ENCODE results near the gene HOXA11. TPM values are rescaled to one million over a fixed set of nuclear protein-coding genes. Genes with fewer than 3 reads are reported as not detected.
A peak's percentile ranks its signal among the peaks of the same experiment; 100 is the strongest.

The HOXA11 gene
- total RNA-seq, 2 experiments from 2014 or later, result not detected

GRCh38 chr7:27133409-27134231 is 51.4 kb downstream of the HOXA11 start:
- H3K27ac Mint-ChIP-seq, result no peak overlapping the region
- CTCF ChIA-PET, result interaction anchor here (0.7 to 1.5 kb wide), 2 partner anchors 11 to 28 kb away, joined by 3 to 4 read pairs; no protein-coding TSS in a partner anchor
- peaks cover 17% of the 10 kb centered on the region for H3K4me1 Mint-ChIP-seq (ENCODE audit: low read depth)
- intact Hi-C loops (cut with micrococcal nuclease), result loop anchor here (1.0 kb wide), 1 partner anchor 37 kb away; no protein-coding TSS in a partner anchor
- no peaks in the 10 kb centered on the region for H3K9me3 Mint-ChIP-seq
- peaks cover 56% of the 10 kb centered on the region for H3K27me3 Mint-ChIP-seq
- POLR2A ChIA-PET, result no interaction called here
- H3K36me3 Mint-ChIP-seq, result no peaks in the 10 kb centered on the region
- no peak for DNase-seq
- H3K4me3 Mint-ChIP-seq, result no peak overlapping the region

GRCh38 chr7:27132978-27133377 is 52.1 kb downstream of the HOXA11 start:
- no peaks in the 10 kb centered on the region for H3K36me3 Mint-ChIP-seq
- CTCF ChIA-PET, result no interaction called here
- H3K27ac Mint-ChIP-seq, result no peak overlapping the region
- intact Hi-C loops (cut with micrococcal nuclease), result no loop called here
- no peak overlapping the region for H3K4me3 Mint-ChIP-seq
- peaks cover 17% of the 10 kb centered on the region for H3K4me1 Mint-ChIP-seq (ENCODE audit: low read depth)
- POLR2A ChIA-PET, result no interaction called here
- no peak for DNase-seq
- H3K27me3 Mint-ChIP-seq, result peaks cover 55% of the 10 kb centered on the region
- no peaks in the 10 kb centered on the region for H3K9me3 Mint-ChIP-seq

GRCh38 chr7:27132214-27132613 is 52.8 kb downstream of the HOXA11 start:
- H3K4me3 Mint-ChIP-seq, result no peak overlapping the region
- DNase-seq, result no peak
- H3K27me3 Mint-ChIP-seq, result peaks cover 56% of the 10 kb centered on the region
- H3K36me3 Mint-ChIP-seq, result no peaks in the 10 kb centered on the region
- intact Hi-C loops (cut with micrococcal nuclease), result no loop called here
- peaks cover 17% of the 10 kb centered on the region for H3K4me1 Mint-ChIP-seq (ENCODE audit: low read depth)
- no peaks in the 10 kb centered on the region for H3K9me3 Mint-ChIP-seq
- no peak overlapping the region for H3K27ac Mint-ChIP-seq
- POLR2A ChIA-PET, result no interaction called here
- CTCF ChIA-PET, result no interaction called here

- POLR2A ChIA-PET, result no interaction called here
- peaks cover 17% of the 10 kb centered on the region for H3K4me1 Mint-ChIP-seq (ENCODE audit: low read depth)
- intact Hi-C loops (cut with micrococcal nuclease), result no loop called here
- H3K36me3 Mint-ChIP-seq, result no peaks in the 10 kb centered on the region
- CTCF ChIA-PET, result interaction anchor here (1.5 kb wide), 1 partner anchor 30 kb away, joined by 5 read pairs; no protein-coding TSS in a partner anchor
- DNase-seq, result no peak
- H3K4me3 Mint-ChIP-seq, result no peak overlapping the region
- peaks cover 58% of the 10 kb centered on the region for H3K27me3 Mint-ChIP-seq
- H3K9me3 Mint-ChIP-seq, result no peaks in the 10 kb centered on the region
- H3K27ac Mint-ChIP-seq, result no peak overlapping the region
Observed at GRCh38 chr7:27131390-27131819, 53.6 kb downstream of the HOXA11 start.

Small RNA genes within 50 kb of the gene (microRNA-seq; reads per million reads assigned to microRNA genes)
- gene MIR196B (ENCODE audit: borderline microRNAs expressed, borderline number of aligned reads, borderline replicate concordance), result 19.3 reads per million, percentile 44 among the genes with 10 or more reads in this experiment

Other genes with a start within 250 kb of the HOXA11 start
- gene HOXA1, start 89.2 kb downstream of the HOXA11 start, total RNA-seq, result under 1 TPM; 0.29 to 0.43 TPM
- not detected for gene HOXA2, start 82.5 kb downstream of the HOXA11 start, total RNA-seq
- gene HOXA4, start 54.5 kb downstream of the HOXA11 start, total RNA-seq, result not detected
- gene HOXA5, start 41.6 kb downstream of the HOXA11 start, total RNA-seq, result not detected
- gene HOXA6, start 37.5 kb downstream of the HOXA11 start, total RNA-seq, result not detected
- not detected for gene HOXA3, start 32.6 kb downstream of the HOXA11 start, total RNA-seq
- not detected for gene HOXA7, start 28.6 kb downstream of the HOXA11 start, total RNA-seq
- gene HOXA9, start 19.7 kb downstream of the HOXA11 start, total RNA-seq, result under 1 TPM in 1 of 2 experiments, not detected in 1; 0.19 TPM
- not detected for gene HOXA10, start 10.9 kb downstream of the HOXA11 start, total RNA-seq
- gene HOXA13, start 14.9 kb upstream of the HOXA11 start, total RNA-seq, result not detected
- gene EVX1, start 57.6 kb upstream of the HOXA11 start, total RNA-seq, result not detected

Data from activated CD4-positive, alpha-beta memory T cell treated with anti-CD3 and anti-CD28 coated beads for 36 hours (primary cell).